Right lobe of liver (tissue), 4 donors: ENCODE data around the gene GOPC.

Experiments
- POLR2A ChIP-seq: fragments of 450-650 bp; IDR thresholded peaks from one replicate; pipeline ENCODE4 v1.6.1; 2017; ENCODE audit warnings: antibody characterized with exemption, mild to moderate bottlenecking
- TF ChIP-seq, protein P1 (sequence below), 4 donors: fragments of 200-600 bp in 3 of 4; fragments of 450-650 bp in 1 of 4; IDR thresholded peaks; one replicate each; pipeline versions ENCODE4 v1.5.1 to v1.8.0; 2016 to 2022; ENCODE audit warnings: antibody characterized with exemption in 4 of 4, mild to moderate bottlenecking in 2 of 4
- donor health status: DM: no; HTN: no; CAD: no.
- donor health status: DM: no; HTN: no; CAD: no.
- donor health status: DM: no; HTN: yes; CAD: no.

GRCh38 chr6:117530467-117531242 lies 71.7 kb downstream of the GOPC start:
- TF ChIP-seq, protein P1, sequence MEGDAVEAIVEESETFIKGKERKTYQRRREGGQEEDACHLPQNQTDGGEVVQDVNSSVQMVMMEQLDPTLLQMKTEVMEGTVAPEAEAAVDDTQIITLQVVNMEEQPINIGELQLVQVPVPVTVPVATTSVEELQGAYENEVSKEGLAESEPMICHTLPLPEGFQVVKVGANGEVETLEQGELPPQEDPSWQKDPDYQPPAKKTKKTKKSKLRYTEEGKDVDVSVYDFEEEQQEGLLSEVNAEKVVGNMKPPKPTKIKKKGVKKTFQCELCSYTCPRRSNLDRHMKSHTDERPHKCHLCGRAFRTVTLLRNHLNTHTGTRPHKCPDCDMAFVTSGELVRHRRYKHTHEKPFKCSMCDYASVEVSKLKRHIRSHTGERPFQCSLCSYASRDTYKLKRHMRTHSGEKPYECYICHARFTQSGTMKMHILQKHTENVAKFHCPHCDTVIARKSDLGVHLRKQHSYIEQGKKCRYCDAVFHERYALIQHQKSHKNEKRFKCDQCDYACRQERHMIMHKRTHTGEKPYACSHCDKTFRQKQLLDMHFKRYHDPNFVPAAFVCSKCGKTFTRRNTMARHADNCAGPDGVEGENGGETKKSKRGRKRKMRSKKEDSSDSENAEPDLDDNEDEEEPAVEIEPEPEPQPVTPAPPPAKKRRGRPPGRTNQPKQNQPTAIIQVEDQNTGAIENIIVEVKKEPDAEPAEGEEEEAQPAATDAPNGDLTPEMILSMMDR (IDR thresholded peaks at IDR 0.05): no peak
- no peak for TF ChIP-seq POLR2A
